Measurements from ENCODE around the gene STK38L.

STK38L gene

DNA sequence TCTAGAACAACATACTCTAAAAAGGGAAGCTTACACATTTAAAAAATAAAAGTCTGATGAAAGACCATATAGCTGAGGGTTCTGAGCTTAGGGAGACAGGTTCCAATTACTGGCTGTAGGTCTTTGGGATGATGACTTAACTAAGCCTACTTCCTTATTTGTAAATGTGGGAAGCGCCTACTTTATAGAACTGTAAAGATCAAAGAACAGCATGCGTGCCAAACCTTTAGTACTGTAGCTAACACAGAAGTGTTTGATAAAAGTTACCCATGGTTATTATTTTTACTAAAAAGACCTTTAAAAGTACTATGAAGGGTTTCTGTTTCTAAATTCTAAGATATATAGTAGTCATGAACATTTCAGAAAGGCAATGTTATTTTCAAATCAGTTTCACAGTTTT lies 35.7 kb downstream of the STK38L start:
- H3K27ac Mint-ChIP-seq: no peak overlapping the region
- no peak overlapping the region for H3K4me3 Mint-ChIP-seq
- H3K36me3 Mint-ChIP-seq (ENCODE audit: low read depth): peaks cover 6% of the 10 kb centered on the region
- no peaks in the 10 kb centered on the region for H3K9me3 Mint-ChIP-seq
- peaks cover 17% of the 10 kb centered on the region for H3K4me1 Mint-ChIP-seq (ENCODE audit: low read depth)
- H3K27me3 Mint-ChIP-seq (ENCODE audit: low read depth): no peaks in the 10 kb centered on the region

DNA sequence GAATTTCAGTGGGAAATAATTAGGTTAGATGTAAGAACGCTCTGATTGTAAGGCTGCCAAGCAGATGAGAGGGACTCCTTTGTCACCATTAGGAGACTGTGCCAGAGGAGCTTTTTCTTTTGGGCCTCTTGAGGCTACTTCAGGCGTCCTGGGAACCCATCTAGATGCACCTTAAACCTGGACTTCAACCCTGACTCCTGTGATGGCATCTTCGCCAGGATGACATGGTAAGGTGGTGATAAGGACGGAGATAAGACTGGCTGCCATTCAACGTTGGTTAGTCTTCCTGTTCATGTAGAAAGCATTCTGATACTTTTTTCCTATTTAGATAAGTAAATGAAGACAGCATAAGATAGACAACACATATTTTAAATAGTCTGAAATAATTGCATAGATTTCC lies 36.3 kb downstream of the STK38L start:
- Mint-ChIP-seq H3K4me3 (no peak overlapping the region), H3K36me3 (ENCODE audit: low read depth) (peaks cover 4% of the 10 kb centered on the region), H3K27me3 (ENCODE audit: low read depth) (no peaks in the 10 kb centered on the region), H3K9me3 (no peaks in the 10 kb centered on the region), H3K27ac (no peak overlapping the region), H3K4me1 (ENCODE audit: low read depth) (peaks cover 16% of the 10 kb centered on the region)

DNA sequence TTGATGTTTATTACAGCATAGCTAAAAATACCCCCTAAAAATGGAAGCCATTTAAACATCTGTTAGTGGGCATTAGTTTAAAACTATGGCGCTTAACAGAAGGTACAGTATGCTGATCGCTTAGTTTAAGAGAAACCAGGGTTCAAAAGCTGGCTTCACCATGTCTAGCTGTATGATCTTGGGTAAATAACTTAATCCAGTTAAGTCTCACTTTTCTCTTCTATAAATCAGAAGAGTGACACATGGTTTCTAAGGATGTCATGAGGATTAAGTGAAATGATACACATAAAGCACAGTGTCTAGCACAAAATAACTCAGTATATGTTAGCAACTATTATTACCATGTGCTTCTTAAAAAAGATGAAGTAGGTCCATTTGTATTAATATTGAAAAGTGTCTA lies 38.7 kb downstream of the STK38L start:
- Mint-ChIP-seq H3K9me3 (no peaks in the 10 kb centered on the region), H3K4me3 (no peak overlapping the region), H3K36me3 (ENCODE audit: low read depth) (peaks cover 4% of the 10 kb centered on the region), H3K4me1 (ENCODE audit: low read depth) (peaks cover 14% of the 10 kb centered on the region), H3K27me3 (ENCODE audit: low read depth) (no peaks in the 10 kb centered on the region), H3K27ac (no peak overlapping the region)

DNA sequence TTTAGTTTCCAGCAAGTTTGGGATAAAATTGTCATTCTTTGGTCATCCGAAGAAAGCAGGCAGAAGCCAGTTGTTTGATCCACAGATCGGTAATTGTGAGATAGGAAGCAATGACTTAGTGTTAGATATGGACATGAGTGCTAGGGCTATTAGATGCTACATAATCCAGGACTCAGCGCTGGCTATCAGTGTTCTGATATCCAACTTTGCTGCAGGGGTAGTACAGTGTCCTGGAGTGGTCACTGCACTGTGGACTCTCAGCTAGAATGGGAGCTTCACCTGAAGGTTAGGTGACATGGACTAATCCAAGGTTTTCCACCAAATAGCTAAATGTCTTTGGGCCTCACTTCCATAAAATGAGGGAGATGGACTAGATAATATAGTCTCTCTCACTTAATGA lies 39.9 kb downstream of the STK38L start:
- Mint-ChIP-seq H3K36me3 (ENCODE audit: low read depth) (peaks cover 4% of the 10 kb centered on the region), H3K27ac (no peak overlapping the region), H3K27me3 (ENCODE audit: low read depth) (no peaks in the 10 kb centered on the region), H3K4me1 (ENCODE audit: low read depth) (peaks cover 5% of the 10 kb centered on the region), H3K9me3 (no peaks in the 10 kb centered on the region), H3K4me3 (no peak overlapping the region)

DNA sequence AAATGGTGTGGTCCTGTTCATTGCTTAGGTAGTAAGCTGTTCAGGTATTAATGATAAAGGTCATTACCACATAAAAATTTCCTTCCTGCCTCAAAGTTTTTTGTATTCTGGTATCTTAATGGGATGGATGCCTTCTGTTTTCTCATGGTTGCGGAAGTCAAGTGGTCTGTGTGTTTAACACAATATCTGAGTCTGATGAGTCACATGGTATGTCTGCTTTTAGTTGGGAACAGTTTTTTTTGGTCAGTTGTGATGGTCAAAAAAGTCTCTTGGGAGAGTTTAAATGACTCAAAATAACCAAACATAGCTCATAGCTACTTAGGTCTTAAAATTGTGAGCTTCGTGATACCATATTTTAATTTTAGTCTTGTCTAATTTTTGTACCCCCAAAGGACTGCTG lies 40.7 kb downstream of the STK38L start:
- H3K9me3 Mint-ChIP-seq: no peaks in the 10 kb centered on the region
- H3K27ac Mint-ChIP-seq: no peak overlapping the region
- H3K4me3 Mint-ChIP-seq: no peak overlapping the region
- peaks cover 2% of the 10 kb centered on the region for H3K4me1 Mint-ChIP-seq (ENCODE audit: low read depth)
- H3K36me3 Mint-ChIP-seq (ENCODE audit: low read depth): peaks cover 4% of the 10 kb centered on the region
- H3K27me3 Mint-ChIP-seq (ENCODE audit: low read depth): no peaks in the 10 kb centered on the region

DNA sequence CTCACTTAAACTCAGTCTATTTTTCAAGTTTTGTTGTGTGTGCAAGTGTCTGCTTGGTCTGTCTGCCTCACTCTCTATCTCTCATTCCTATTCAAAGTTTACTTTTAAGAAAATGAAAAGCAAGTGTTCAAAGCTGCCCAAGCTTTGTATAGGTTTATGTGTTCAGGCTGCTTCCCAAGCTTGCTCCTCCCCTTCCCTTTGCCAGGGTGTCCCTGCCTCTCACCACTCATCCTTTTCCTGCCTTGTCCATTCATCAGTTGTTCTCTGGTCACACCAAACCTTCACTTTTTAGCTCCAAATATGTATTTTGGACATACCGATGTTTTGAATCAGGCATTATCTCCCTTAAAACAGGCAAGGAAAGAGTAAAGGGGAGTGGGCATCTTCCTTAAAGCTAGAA lies 41.3 kb downstream of the STK38L start:
- no peak overlapping the region for H3K4me3 Mint-ChIP-seq
- H3K27ac Mint-ChIP-seq: no peak overlapping the region
- H3K9me3 Mint-ChIP-seq: no peaks in the 10 kb centered on the region
- peaks cover 2% of the 10 kb centered on the region for H3K4me1 Mint-ChIP-seq (ENCODE audit: low read depth)
- H3K36me3 Mint-ChIP-seq (ENCODE audit: low read depth): peaks cover 4% of the 10 kb centered on the region
- H3K27me3 Mint-ChIP-seq (ENCODE audit: low read depth): no peaks in the 10 kb centered on the region

DNA sequence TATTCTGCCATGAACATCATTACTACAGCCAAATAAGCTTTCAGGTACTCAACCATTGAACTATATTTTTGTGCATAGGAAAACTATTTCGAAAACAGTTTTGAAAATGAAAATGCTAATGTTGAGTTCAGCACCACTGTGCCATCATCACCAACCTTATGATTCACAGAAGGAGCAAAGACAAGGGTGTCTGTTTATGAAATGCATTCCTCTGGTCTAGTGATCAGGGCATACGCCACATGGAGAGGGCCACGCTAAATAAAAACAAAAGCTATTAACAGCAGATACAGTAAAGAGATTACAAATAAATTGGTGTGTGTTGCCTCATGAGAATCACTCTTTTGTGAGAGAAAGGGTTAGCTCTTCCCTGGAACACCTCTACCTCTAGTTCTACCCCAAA lies 45.3 kb downstream of the STK38L start:
- Mint-ChIP-seq H3K4me3 (no peak overlapping the region), H3K27ac (no peak overlapping the region), H3K36me3 (ENCODE audit: low read depth) (no peaks in the 10 kb centered on the region), H3K9me3 (no peaks in the 10 kb centered on the region), H3K4me1 (ENCODE audit: low read depth) (peaks cover 2% of the 10 kb centered on the region), H3K27me3 (ENCODE audit: low read depth) (no peaks in the 10 kb centered on the region)

DNA sequence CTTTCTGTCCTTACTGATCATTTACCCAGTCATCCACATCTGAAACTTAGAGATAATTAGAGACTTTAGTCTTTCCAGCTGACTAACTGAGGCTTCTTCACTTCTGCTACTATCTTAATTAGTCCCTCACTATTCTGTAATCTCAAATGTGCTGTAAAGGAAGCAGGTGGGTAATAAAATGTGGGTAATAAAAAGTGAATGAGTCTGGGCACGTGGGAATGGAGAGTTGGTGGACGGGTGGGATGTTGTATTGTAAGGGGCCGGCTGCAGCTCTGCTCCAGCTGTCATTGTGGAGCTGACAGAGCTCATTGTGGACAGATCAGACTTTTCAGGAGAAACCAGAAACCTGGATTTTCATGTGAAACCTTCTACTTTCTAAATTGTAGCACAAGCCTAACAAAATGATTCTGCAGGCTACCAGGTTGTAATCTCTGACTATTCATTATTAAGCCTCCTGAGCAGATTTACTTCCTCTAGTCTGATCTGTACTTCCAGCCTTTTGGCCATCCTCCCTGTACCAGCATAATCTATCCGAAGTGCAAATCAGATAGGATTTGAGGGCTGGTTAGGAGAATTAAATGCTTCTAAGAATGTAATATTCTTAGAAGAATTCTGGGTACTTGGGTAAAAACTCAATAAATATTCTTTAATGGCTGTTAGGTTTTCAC lies 46.5 kb downstream of the STK38L start:
- H3K4me1 Mint-ChIP-seq (ENCODE audit: low read depth): no peaks in the 10 kb centered on the region
- no peak overlapping the region for H3K4me3 Mint-ChIP-seq
- no peak overlapping the region for H3K27ac Mint-ChIP-seq
- H3K36me3 Mint-ChIP-seq (ENCODE audit: low read depth): peaks cover 2% of the 10 kb centered on the region
- H3K9me3 Mint-ChIP-seq: no peaks in the 10 kb centered on the region
- no peaks in the 10 kb centered on the region for H3K27me3 Mint-ChIP-seq (ENCODE audit: low read depth)

DNA sequence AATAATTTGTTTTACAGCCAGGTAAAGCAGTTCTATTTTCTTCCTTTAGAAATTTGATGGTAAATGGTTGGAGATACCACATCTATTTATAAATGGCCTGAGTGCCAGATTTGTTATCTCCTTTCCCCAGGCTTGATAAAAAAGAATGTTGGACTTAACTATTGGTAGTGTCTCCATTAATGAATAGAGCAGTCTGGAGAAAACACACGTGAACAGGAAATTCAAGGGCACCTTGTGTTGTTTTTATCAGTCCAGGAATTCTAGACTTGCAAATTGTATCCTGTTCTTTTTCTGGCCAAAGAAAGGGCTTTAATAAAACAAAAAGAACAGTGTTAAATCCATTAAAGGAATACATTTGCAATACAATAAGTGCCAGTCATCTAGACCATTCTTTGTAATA lies 47.8 kb downstream of the STK38L start:
- Mint-ChIP-seq H3K4me1 (ENCODE audit: low read depth) (no peaks in the 10 kb centered on the region), H3K9me3 (no peaks in the 10 kb centered on the region), H3K4me3 (no peak overlapping the region), H3K36me3 (ENCODE audit: low read depth) (peaks cover 2% of the 10 kb centered on the region), H3K27ac (no peak overlapping the region), H3K27me3 (ENCODE audit: low read depth) (no peaks in the 10 kb centered on the region)

DNA sequence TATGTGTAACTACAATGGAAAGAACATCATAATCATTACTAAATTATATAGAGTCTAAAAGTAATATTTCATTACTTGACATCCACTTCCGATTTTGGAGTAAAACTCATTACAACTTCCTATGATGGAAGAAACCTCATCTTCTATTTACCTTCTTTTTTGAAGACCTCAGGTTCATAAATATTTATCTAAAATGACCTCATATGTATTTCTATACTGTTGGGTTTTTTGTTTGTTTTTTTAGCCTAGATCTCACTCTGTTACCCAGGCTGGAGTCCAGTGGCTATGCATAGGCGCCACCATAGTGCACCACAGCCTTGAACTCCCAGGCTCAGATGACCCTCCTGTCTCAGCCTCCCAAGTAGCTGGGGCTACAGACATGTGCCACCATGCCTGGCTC lies 48.6 kb downstream of the STK38L start:
- Mint-ChIP-seq H3K27ac (no peak overlapping the region), H3K4me3 (no peak overlapping the region), H3K36me3 (ENCODE audit: low read depth) (peaks cover 2% of the 10 kb centered on the region), H3K9me3 (no peaks in the 10 kb centered on the region), H3K27me3 (ENCODE audit: low read depth) (no peaks in the 10 kb centered on the region), H3K4me1 (ENCODE audit: low read depth) (no peaks in the 10 kb centered on the region)

DNA sequence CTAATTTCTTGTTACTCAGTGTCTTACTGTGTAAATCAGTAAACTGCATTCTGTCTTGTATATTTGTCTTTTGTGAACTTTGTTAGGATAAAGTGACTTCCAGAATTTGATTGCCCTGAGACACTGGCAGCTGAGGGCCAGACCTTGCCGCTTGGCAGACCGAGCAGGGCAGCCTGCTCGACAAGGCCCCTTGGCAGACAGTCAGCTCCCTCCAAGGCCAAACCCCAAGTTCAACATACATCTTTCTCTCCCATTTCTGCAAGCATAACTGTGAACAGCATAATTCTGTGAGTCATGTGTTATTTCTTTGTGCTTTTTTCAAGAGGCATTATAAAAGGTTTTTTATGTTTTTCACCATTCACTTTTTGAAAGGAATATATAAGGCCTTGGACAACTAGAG lies 49.4 kb downstream of the STK38L start:
- peaks cover 4% of the 10 kb centered on the region for H3K36me3 Mint-ChIP-seq (ENCODE audit: low read depth)
- no peak overlapping the region for H3K4me3 Mint-ChIP-seq
- H3K9me3 Mint-ChIP-seq: no peaks in the 10 kb centered on the region
- H3K27ac Mint-ChIP-seq: no peak overlapping the region
- no peaks in the 10 kb centered on the region for H3K4me1 Mint-ChIP-seq (ENCODE audit: low read depth)
- H3K27me3 Mint-ChIP-seq (ENCODE audit: low read depth): no peaks in the 10 kb centered on the region

DNA sequence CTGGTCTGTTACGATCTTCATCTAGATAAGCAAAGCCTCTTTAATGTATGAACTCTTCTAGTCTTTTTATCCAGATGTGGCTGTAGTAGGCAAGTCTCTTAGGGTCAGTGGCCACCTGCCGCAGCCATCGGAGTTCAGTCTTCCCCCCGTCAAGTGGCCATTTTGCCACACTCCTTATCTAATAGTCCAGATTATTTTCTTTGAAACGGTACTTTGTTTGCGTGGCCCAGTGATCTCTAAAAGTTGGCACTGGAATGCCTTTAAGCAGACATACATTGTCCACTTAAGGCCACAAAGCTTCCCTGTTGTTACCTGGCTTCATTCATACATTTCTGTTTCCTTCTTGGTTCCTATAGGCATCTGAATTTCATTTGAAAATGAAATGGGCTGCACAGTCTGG lies 52.6 kb downstream of the STK38L start:
- H3K27ac Mint-ChIP-seq: no peak overlapping the region
- H3K36me3 Mint-ChIP-seq (ENCODE audit: low read depth): peaks cover 14% of the 10 kb centered on the region
- no peaks in the 10 kb centered on the region for H3K27me3 Mint-ChIP-seq (ENCODE audit: low read depth)
- H3K9me3 Mint-ChIP-seq: no peaks in the 10 kb centered on the region
- H3K4me1 Mint-ChIP-seq (ENCODE audit: low read depth): no peaks in the 10 kb centered on the region
- no peak overlapping the region for H3K4me3 Mint-ChIP-seq

DNA sequence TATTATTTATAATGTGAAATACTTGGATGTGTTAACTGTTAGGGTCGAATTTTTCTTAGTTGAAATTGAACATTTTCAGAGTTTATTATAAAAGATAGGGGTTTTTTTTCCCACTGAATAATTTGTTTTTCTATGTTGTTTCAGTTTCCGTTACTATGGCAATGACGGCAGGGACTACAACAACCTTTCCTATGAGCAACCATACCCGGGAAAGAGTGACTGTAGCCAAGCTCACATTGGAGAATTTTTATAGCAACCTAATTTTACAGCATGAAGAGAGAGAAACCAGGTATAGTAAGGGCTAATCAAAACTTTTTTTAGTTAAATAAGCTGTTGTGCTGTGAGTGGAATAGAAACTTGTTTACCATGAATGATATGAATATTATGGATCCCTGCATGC lies 53.5 kb downstream of the STK38L start:
- Mint-ChIP-seq H3K36me3 (ENCODE audit: low read depth) (peaks cover 14% of the 10 kb centered on the region), H3K27me3 (ENCODE audit: low read depth) (no peaks in the 10 kb centered on the region), H3K9me3 (no peaks in the 10 kb centered on the region), H3K4me3 (no peak overlapping the region), H3K4me1 (ENCODE audit: low read depth) (no peaks in the 10 kb centered on the region), H3K27ac (no peak overlapping the region)

DNA sequence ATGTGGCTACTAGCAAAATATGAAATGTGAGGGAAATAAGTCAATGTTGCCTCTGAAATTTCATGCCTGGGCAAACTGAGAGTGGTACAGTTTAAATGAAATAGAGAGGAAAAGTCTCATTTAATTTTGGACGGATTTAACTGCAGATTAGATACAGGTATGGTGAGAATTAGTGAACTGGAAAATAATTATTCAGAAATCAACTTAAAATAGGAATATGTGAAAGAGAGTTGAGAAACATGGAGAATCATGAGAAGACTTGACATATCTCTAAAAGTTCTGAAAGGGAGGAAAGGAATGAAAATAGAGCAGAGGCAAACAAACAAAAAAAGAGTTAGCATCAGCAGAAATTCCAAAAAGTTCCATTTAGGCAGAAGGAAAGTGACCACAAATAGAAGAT lies 55.0 kb downstream of the STK38L start:
- Mint-ChIP-seq H3K9me3 (no peaks in the 10 kb centered on the region), H3K4me3 (no peak overlapping the region), H3K27ac (no peak overlapping the region), H3K27me3 (ENCODE audit: low read depth) (no peaks in the 10 kb centered on the region), H3K4me1 (ENCODE audit: low read depth) (no peaks in the 10 kb centered on the region), H3K36me3 (ENCODE audit: low read depth) (peaks cover 20% of the 10 kb centered on the region)

DNA sequence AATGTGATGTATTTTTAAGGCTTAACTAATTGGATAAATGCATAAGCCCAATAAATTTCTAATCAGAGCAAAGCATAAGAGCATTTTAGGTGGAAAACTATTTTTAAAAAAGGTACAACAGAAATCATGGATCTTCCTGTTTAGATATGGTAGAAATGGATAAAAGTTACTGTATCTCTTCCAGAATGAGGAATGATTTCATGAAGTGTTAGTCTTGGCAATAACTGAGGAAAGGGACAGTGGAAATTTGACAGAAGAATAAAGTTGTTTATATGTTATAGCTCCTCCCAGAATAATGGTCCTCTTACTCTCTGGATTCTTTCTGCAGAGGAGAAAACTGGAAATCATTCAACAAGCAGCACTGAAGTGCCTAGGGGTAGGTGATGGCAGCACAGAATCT lies 56.1 kb downstream of the STK38L start:
- Mint-ChIP-seq H3K9me3 (no peaks in the 10 kb centered on the region), H3K4me3 (no peak overlapping the region), H3K4me1 (ENCODE audit: low read depth) (no peaks in the 10 kb centered on the region), H3K27ac (no peak overlapping the region), H3K36me3 (ENCODE audit: low read depth) (peaks cover 18% of the 10 kb centered on the region), H3K27me3 (ENCODE audit: low read depth) (no peaks in the 10 kb centered on the region)
